ENCODE data around the gene TMCO2.

TMCO2 gene

GRCh38 chr1:40257688-40258444 lies 10.1 kb downstream of the TMCO2 start, which contains the start of gene ZMPSTE24:
ZMPSTE24 (plus strand) TSS chr1:40258236; CDS start chr1:40258272, 36 bp downstream.
- DNase-seq (ENCODE audit: low read depth, low spot score), result peak; percentile 98

GRCh38 chr1:40258445-40258769 lies 10.7 kb downstream of the TMCO2 start:
- no peak for DNase-seq (ENCODE audit: low read depth, low spot score)

GRCh38 chr1:40264354-40264781 lies 16.6 kb downstream of the TMCO2 start:
- DNase-seq (ENCODE audit: low read depth, low spot score), result no peak

GRCh38 chr1:40265298-40265697 lies 17.6 kb downstream of the TMCO2 start:
- DNase-seq (ENCODE audit: low read depth, low spot score), result no peak

- DNase-seq (ENCODE audit: low read depth, low spot score), result no peak
Observed at GRCh38 chr1:40265919-40266318, 18.2 kb downstream of the TMCO2 start.

- no peak for DNase-seq (ENCODE audit: low read depth, low spot score)
Observed at GRCh38 chr1:40266786-40267535, 19.2 kb downstream of the TMCO2 start.

- peak; percentile 96 for DNase-seq (ENCODE audit: low read depth, low spot score)
Observed at GRCh38 chr1:40267767-40268187, 20.0 kb downstream of the TMCO2 start.

- no peak for DNase-seq (ENCODE audit: low read depth, low spot score)
Observed at GRCh38 chr1:40268211-40268610, 20.5 kb downstream of the TMCO2 start.

- peak; percentile 51 for DNase-seq (ENCODE audit: low read depth, low spot score)
Observed at GRCh38 chr1:40270152-40270834, 22.6 kb downstream of the TMCO2 start.

- no peak for DNase-seq (ENCODE audit: low read depth, low spot score)
Observed at GRCh38 chr1:40272653-40273213, 25.0 kb downstream of the TMCO2 start.

GRCh38 chr1:40273547-40274166 lies 25.9 kb downstream of the TMCO2 start:
- DNase-seq (ENCODE audit: low read depth, low spot score), result no peak

GRCh38 chr1:40274331-40274730 lies 26.6 kb downstream of the TMCO2 start:
- DNase-seq (ENCODE audit: low read depth, low spot score), result no peak

- no peak for DNase-seq (ENCODE audit: low read depth, low spot score)
Observed at GRCh38 chr1:40276122-40276521, 28.4 kb downstream of the TMCO2 start.

- DNase-seq (ENCODE audit: low read depth, low spot score), result no peak
Observed at GRCh38 chr1:40281853-40282252, 34.1 kb downstream of the TMCO2 start.

GRCh38 chr1:40291293-40291692 lies 43.6 kb downstream of the TMCO2 start:
- no peak for DNase-seq (ENCODE audit: low read depth, low spot score)

- DNase-seq (ENCODE audit: low read depth, low spot score), result peak; percentile 80
Observed at GRCh38 chr1:40299366-40300248, 51.9 kb downstream of the TMCO2 start.

- DNase-seq (ENCODE audit: low read depth, low spot score), result no peak
Observed at GRCh38 chr1:40300249-40300567, 52.5 kb downstream of the TMCO2 start.

- no peak for DNase-seq (ENCODE audit: low read depth, low spot score)
Observed at GRCh38 chr1:40300651-40301050, 52.9 kb downstream of the TMCO2 start.

GRCh38 chr1:40301066-40301465 lies 53.3 kb downstream of the TMCO2 start:
- no peak for DNase-seq (ENCODE audit: low read depth, low spot score)
